GM19025 (cell line): ENCODE results near the gene HSPA2.
"Not testable (repeated sequence)": the region's sequence is repeated elsewhere in the genome, so short reads cannot be mapped to it uniquely, and the experiment has no call there.

Source experiments
- ATAC-seq: cut with Tn5 transposase; IDR thresholded peaks from one replicate; pipeline ENCODE4 v1.9.1; 2021; ENCODE audit warnings: mild to moderate bottlenecking, low read depth, moderate library complexity; ENCODE audit not compliant: unreplicated experiment

HSPA2 gene

DNA sequence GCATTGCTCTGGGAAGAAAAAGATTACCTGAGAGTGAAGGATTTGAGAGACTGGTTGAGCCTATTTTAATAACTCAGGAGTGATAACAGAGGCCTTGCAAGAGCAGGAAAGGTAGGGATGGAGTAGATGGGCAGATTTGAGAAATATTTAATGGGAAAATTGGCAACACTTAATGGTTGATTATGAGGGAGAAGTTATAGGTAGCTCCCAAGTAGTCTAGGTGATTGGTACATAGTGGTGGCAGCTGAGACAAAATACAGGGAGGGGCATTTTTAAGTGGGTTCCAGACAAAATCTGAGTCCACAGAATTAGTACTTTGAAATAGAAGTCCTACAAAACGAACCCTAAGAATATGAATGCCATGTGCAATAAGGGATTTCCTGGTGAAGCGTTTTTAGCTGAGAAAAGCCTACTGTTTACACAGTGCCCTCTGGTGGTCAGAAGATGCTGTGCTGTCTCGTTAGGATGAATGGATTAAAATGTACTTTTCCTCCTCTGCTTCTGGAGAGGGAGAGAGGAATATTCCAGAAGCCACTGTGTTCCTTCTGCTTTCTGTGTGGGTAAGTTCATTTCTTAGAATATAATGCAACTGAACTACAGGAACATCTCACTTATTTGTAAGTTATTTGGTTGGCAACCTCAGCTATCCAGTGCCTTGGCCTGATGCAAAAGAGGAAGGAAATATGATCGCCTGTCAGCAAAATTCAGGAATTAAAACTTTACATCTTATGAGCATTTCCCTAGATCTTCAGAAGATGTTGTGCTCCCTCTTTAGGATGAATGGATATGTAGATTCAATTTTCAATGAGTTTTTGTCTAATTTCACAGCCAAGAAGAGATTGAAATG lies 29.5 kb upstream of the HSPA2 start:
- ATAC-seq = no peak

DNA sequence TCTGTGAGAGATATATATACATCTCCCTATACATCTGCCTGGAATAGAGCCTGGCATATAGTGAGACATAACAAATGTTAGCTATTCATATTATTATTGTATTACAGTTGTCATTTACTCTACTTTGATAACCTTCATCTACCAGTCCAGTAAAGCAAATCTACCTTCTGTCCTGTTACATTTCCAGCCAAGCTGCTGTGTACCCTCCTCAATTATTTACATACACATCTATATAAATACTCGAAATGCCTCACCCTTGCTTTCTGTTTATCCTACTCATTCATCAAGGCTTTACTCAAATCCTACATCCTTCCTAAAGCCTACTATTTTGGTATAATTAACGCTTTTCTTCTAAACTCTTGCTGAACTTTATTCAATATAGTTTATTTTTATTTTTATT lies 27.3 kb upstream of the HSPA2 start:
- no peak for ATAC-seq

DNA sequence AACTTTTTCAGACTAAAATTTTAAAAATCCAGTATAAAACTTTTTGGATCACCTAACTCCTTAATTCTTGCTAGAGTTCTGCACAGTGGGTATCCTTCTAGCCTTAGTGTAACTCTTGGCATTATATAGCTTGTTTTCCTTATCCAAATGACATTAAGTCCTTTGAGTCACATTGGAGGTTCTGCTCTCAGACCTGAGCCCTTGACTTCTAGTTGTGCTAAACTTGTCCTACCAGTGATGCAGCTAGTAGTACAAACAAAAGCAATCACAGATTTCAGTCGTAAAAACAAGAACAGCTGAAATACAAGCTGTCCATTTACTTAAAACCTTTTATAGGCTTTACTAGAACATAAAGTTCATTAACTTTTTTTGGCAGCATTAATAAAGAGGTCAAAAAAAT lies 25.5 kb upstream of the HSPA2 start:
- no peak for ATAC-seq

DNA sequence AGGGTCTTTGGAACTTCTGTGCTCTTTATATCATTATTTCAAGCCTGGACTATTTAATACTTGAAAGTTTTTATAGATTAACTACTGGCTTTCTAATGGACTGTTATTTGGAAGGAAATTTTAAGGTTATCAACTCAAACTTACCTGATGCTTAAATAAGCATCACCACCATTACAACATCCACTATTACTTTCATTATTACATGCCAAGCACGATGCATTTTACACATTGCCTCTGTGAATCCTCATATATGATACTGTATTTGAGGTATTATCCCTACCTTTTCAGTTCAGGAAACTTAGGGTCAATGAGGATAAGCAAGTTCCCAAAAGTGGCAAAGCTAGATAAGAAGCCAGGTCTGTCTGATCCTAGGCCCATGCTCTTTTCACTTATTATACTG lies 23.6 kb upstream of the HSPA2 start:
- no peak for ATAC-seq

DNA sequence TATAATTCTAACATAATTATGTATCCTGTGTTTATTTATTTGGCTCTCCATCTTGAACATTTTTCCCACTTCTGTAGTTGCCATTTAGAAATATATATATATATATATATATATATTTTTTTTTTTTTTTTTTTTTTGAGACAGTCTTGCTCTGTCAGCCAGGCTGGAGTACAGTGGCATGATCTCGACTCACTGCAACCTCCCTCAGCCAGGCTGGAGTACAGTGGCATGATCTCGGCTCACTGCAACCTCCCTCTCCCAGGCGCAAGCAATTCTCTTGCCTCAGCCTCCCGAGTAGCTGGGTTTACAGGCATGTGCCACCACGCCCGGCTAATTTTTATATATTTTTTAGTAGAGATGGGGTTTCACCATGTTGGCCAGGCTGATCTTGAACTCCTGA lies 22.9 kb upstream of the HSPA2 start:
- not testable (repeated sequence) for ATAC-seq

DNA sequence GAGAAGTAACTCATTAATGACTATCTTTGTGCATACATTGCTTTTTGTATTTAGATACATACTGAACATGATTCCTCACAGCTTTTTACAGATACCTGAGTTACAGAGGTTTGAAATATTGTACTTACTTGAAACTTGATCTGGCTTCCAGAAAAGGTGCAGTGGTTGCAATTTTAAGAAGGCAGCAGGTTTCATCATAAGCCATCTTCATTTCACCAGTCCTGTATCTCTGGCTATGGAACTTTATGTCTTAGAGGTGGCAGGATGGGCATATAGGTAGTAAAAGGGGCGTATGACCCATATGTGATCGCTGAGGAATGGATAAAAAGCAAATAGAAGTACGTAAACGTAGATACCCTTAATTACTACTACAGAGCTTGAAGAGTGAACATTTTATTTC lies 22.3 kb upstream of the HSPA2 start:
- ATAC-seq = no peak

DNA sequence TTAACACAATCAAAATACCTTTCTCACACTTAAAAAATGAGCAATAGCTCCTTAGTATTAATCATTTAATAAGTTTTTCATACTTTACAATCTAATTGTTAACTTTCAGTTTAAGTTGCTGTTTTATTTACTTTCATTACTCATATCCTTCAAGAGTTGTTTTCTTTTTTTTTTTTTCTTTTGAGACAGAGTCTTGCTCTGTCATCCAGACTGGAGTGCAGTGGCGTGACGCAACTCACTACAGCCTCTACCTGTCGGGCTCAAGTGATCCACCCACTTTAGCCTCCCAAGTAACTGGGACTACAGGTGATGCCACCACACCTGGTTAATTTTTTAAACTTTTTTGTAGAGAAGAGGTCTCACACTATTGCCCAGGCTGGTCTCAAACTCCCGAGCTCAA lies 19.8 kb upstream of the HSPA2 start:
- no peak for ATAC-seq

DNA sequence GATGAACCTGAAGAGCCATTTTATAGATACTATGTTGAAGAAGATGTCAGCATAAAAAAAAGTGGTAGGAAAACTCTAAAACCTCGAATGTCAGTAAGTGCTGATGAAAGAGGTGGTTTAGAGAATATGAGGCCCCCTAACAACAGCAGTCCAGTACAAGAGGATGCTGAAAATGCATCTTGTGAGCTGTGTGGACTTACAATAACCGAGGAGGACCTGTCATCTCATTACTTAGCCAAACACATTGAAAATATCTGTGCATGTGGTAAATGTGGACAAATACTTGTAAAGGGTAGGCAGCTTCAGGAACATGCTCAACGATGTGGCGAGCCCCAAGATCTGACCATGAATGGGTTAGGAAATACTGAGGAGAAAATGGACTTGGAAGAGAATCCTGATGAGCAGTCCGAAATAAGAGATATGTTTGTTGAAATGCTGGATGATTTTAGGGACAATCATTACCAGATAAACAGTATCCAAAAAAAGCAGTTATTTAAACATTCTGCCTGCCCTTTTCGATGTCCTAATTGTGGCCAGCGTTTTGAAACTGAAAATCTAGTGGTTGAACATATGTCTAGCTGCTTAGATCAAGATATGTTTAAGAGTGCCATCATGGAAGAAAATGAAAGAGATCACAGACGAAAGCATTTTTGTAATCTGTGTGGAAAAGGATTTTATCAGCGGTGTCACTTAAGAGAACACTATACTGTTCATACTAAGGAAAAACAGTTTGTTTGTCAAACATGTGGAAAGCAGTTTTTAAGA lies 17.8 kb upstream of the HSPA2 start:
- ATAC-seq = no peak

DNA sequence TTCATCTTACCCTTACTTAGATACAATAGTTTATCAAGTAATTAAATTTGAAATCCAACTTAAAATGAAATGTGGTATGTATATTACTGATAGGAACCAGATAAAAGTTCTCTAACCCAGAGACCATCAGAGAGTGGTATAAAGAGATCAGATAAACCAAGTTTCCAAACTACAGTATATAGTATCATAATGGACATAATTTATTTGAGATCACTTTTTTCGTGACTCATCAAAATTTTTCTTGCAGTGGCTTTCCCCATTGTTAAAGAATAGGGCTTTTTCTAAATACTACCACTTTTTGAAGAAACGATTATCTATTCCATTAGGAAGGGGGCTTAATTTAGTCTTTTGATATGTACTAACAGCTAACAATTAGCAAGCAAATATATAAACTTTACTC lies 15.2 kb upstream of the HSPA2 start:
- ATAC-seq = no peak

DNA sequence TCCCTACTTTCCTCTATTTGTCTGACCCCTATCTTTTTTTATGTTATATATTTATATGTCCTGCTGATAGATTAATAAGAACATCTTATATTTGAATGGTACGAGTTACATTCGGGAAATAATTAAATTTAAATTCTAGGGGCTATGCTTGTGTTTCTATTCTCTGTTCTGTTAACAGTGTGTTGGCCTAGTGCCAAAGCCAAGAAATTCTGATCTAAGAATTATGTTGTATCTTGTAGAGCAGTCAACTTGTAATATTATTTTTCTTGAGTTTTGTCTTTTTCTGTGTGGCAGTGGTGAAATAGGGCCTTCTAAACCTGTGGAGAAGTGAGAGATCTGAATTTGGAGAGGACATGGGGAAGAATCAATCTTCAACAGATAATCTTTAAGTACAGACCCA lies 9.0 kb upstream of the HSPA2 start:
- ATAC-seq = no peak

DNA sequence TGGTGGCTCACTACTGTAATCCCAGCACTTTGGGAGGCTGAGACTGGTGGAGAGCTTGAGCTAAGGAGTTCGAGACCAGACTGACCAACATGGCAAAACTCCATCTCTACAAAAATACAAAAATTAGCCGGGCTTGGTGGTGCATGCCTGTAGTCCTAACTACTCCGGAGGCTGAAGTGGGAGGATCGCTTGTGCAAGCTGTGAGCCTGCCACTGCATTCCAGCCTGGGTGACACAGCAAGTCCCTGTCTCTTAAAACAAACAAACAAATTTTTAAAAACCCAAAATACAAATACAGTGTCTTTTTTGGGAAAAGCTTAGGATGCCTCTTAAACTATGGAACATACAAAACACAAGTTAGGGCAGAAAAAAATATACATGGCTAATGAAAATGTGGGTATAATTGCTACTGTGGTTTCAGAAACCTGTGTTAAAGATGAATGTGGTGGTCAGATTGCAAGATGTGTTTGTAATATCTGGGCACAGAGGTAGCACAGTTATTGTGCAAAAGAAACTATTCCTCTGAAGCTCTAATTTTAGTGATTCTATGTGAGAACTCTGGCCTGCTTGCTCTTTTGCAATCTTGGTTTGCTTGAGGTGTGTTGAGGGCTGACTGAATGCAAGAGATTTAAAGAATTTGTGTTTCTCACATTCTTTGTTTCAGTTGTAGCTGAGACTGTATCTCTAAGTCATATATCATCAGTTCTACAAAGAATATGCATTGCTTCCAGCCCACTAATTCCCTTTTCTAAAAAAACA lies 3.9 kb upstream of the HSPA2 start:
- ATAC-seq = no peak

DNA sequence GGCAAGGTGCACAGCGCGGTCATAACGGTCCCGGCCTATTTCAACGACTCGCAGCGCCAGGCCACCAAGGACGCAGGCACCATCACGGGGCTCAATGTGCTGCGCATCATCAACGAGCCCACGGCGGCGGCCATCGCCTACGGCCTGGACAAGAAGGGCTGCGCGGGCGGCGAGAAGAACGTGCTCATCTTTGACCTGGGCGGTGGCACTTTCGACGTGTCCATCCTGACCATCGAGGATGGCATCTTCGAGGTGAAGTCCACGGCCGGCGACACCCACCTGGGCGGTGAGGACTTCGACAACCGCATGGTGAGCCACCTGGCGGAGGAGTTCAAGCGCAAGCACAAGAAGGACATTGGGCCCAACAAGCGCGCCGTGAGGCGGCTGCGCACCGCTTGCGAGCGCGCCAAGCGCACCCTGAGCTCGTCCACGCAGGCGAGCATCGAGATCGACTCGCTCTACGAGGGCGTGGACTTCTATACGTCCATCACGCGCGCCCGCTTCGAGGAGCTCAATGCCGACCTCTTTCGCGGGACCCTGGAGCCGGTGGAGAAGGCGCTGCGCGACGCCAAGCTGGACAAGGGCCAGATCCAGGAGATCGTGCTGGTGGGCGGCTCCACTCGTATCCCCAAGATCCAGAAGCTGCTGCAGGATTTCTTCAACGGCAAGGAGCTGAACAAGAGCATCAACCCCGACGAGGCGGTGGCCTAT lies 875 bp downstream of the HSPA2 start:
- ATAC-seq = no peak

DNA sequence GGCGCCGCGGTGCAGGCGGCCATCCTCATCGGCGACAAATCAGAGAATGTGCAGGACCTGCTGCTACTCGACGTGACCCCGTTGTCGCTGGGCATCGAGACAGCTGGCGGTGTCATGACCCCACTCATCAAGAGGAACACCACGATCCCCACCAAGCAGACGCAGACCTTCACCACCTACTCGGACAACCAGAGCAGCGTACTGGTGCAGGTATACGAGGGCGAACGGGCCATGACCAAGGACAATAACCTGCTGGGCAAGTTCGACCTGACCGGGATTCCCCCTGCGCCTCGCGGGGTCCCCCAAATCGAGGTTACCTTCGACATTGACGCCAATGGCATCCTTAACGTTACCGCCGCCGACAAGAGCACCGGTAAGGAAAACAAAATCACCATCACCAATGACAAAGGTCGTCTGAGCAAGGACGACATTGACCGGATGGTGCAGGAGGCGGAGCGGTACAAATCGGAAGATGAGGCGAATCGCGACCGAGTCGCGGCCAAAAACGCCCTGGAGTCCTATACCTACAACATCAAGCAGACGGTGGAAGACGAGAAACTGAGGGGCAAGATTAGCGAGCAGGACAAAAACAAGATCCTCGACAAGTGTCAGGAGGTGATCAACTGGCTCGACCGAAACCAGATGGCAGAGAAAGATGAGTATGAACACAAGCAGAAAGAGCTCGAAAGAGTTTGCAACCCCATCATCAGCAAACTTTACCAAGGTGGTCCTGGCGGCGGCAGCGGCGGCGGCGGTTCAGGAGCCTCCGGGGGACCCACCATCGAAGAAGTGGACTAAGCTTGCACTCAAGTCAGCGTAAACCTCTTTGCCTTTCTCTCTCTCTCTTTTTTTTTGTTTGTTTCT lies 1.7 kb downstream of the HSPA2 start:
- ATAC-seq = no peak

DNA sequence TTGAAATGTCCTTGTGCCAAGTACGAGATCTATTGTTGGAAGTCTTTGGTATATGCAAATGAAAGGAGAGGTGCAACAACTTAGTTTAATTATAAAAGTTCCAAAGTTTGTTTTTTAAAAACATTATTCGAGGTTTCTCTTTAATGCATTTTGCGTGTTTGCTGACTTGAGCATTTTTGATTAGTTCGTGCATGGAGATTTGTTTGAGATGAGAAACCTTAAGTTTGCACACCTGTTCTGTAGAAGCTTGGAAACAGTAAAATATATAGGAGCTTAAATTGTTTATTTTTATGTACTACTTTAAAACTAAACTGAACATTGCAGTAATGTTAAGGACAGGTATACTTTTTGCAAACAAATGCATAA lies 2.3 kb downstream of the HSPA2 start:
- no peak for ATAC-seq

DNA sequence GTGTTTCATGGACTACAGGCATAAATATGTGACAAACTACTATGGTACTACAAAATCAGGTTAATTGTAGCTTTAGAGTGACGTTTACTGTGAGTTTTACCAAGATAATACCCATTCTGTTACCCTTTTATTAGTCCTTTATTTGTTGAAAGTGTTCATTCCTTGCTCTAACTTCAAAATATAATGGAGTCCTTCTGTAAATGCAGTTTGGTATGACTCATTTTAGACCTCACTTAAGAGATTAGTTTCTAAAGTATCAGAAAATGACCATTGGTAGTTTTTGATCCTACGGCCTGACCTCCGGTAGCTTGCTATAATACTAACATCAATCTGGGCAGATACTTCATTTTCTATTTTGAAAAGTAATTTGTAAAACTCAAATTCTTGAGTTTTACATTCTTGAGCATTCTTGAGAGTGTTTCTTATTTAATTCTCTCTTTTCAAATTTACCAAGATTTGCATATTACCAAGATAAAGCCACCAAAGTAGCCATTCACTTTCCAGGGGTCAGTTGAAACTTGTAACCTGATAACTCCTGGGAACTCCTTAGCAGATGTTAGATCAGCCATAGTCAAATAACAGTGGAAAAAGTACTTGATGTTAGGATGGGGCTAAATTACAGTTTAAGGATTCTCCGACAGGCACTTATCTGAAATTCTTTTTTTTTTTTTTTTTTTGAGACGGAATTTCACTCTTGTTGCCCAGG lies 4.2 kb downstream of the HSPA2 start:
- no peak for ATAC-seq

DNA sequence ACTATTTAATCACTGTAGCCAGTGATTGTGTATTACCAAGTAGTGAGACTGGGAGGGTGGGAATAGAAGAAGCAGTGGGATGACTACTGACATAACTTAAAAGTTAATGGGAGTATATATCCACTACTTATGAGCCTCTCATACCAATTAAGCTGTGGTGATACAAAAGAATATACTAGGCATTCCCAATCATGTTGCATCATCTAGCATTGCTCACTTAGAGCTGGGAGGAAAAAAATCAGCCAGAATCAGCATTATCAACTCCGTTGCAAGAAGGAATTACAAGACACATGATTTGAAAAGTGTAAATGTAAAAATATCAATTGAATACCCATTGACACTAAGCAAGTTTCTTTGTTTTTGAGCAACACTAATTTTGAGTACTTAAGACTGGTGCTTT lies 8.5 kb downstream of the HSPA2 start:
- ATAC-seq = no peak

DNA sequence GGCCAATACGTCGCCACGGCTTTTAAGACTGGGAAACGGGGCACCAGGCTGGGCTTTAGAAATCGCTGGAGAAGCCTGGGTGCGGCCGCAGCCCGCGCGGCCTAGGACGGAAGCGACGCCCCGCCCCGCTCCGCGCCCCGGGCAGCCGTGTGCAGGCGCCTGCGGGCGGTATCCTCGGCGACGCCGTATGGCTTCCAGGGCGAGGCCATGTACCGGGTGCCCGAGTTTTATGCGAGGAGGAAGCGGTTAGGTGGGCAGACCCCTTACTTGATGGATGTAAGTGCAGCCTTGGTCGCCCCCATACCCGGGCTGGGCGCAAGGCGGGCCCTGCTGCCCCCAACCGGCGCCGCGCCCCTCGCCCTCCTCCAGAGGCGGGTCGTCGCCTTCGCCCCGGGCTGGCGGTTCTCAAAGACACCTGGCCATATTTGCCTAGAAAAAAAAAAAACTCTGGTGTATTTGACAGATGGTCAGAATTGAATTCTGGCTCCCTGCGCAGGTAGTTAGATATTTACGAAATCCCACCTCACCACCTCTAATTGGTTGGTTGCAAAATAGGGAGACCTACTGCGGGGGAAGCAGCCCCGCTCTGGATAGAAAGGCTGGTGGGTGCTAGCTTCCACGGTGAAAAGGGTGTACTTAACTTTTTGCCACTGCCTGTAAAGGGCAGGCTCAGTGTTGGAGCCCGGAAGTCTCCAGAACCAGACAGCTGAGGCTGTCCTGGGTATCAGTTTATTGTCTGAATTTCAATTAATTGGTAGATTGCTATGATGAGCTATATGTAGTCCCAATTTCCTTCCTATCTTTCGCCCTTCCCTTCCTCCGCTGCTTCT lies 9.5 kb downstream of the HSPA2 start, which contains the start of gene PPP1R36:
Gene PPP1R36, plus strand, starts transcription at position 171 of the 830 bp plus-strand sequence. Its CDS starts 37 bp downstream, at position 208.
- ATAC-seq = no peak

DNA sequence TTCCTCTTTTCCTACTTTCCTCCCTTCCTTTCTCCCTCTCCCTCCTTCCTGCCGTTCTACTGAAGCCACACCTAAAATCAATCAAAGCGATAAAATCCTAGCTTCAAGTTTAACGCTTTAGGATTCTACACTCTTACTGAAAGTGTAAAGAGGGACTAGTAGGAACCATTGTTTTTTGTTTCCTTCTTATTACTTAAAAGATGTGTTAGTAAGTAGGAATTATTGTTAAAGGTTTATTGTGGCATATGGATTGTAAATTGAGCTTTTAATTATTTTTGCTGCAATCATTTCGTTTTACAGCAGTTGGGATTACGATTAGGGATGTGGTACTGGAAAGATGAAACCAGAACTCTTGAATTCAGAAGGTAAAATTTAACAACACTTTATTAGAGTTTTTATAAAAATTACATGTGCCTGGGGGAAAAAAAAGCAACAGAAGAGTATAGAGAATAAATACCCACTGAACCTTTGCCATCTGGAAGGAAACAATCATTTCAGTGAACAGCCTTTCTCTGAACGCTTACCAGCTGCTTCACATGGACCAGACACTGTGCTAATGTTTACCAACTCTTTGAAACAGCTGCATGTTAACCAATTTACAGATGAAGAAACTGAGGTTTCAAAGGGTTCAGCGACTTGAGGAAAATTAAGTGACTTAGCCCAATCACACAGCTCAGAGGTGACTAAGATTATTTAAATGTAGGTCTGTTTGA lies 10.2 kb downstream of the HSPA2 start:
- no peak for ATAC-seq
